Upper lobe of left lung (tissue), 6 donors: ENCODE data around the gene RASSF7. TPM values are rescaled to one million over a fixed set of nuclear protein-coding genes. Genes with fewer than 3 reads are reported as not detected.

ENCODE experiments used
- ATAC-seq, 2 donors: fragments of 200-7000 bp; cut with Tn5 transposase; one replicate each; pipeline ENCODE4 v1.9.1; 2022; ENCODE audit warnings: mild to moderate bottlenecking in 2 of 2, moderate library complexity in 2 of 2; ENCODE audit not compliant: low FRiP score in 2 of 2
- DNase-seq, 2 donors: peaks; one replicate each; pipeline ENCODE4 v3.0.0-alpha.2; 2019 to 2020
- H3K27ac ChIP-seq, 4 donors: fragments of 200-600 bp; sonication (generic); one replicate each; pipeline ENCODE4 v1.5.1; 2016 to 2019
- H3K27me3 ChIP-seq, 4 donors: fragments of 200-600 bp; sonication (generic); one replicate each; pipeline ENCODE4 v1.5.1; 2017 to 2019
- H3K36me3 ChIP-seq, 4 donors: fragments of 200-600 bp; sonication (generic); one replicate each; pipeline ENCODE4 v1.5.1; 2016 to 2019
- H3K4me1 ChIP-seq, 4 donors: fragments of 200-600 bp; sonication (generic); one replicate each; pipeline ENCODE4 v1.5.1; 2018 to 2019
- H3K4me3 ChIP-seq, 4 donors: fragments of 200-600 bp; sonication (generic); one replicate each; pipeline ENCODE4 v1.5.1; 2017 to 2019; ENCODE audit warnings: mild to moderate bottlenecking in 2 of 4, moderate library complexity in 1 of 4
- H3K9me3 ChIP-seq, 4 donors: fragments of 200-600 bp; sonication (generic); one replicate each; pipeline ENCODE4 v1.5.1; 2018 to 2019
- EP300 ChIP-seq, 4 donors: sonication (generic); formaldehyde crosslinking; IDR thresholded peaks; one replicate each; pipeline ENCODE4 v1.5.1; 2017; ENCODE audit warnings: antibody characterized with exemption in 4 of 4, control low read depth in 2 of 4
- POLR2A ChIP-seq, 4 donors: fragments of 450-650 bp; IDR thresholded peaks; one replicate each; pipeline ENCODE4 v1.5.1; 2016 to 2017; ENCODE audit warnings: antibody characterized with exemption in 4 of 4, mild to moderate bottlenecking in 2 of 4
- POLR2AphosphoS5 ChIP-seq, 2 donors: sonication (generic); formaldehyde crosslinking; IDR thresholded peaks; one replicate each; pipeline ENCODE4 v1.5.1; 2017; ENCODE audit warnings: antibody characterized with exemption in 2 of 2
- WGBS, 2 donors: methylation state at CpG; one replicate each; pipeline ENCODE4 v1.1.5; 2017 to 2018; 5-methylcytosine and 5-hydroxymethylcytosine counted together
- total RNA-seq, 6 donors: library from RNA; depleted of rRNA in 4 of 6; stranded (reverse); fragments of >200 nt in 4 of 6; gene quantifications; one replicate each; pipeline versions ENCODE4 v1.1.0 to v1.2.1, GENCODE V29; 2016 to 2021
- TF ChIP-seq, protein P1 (sequence below), 6 experiments: fragments of 450-650 bp in 4 of 6; fragments of 200-600 bp in 2 of 6; sonication (generic) in 2 of 6; IDR thresholded peaks; one replicate each; pipeline ENCODE4 v1.5.1; 2016 to 2019; ENCODE audit warnings: antibody characterized with exemption in 6 of 6
- donor health status: DM: no; HTN: no; CAD: no; lungs with moderate emphysema.
- donor health status: DM: no; HTN: yes; CAD: no; lungs with severe emphysema.

Gene RASSF7
- total RNA-seq, 6 donors from 2014 or later, result 80.2 to 222 (median 129) TPM

DNA sequence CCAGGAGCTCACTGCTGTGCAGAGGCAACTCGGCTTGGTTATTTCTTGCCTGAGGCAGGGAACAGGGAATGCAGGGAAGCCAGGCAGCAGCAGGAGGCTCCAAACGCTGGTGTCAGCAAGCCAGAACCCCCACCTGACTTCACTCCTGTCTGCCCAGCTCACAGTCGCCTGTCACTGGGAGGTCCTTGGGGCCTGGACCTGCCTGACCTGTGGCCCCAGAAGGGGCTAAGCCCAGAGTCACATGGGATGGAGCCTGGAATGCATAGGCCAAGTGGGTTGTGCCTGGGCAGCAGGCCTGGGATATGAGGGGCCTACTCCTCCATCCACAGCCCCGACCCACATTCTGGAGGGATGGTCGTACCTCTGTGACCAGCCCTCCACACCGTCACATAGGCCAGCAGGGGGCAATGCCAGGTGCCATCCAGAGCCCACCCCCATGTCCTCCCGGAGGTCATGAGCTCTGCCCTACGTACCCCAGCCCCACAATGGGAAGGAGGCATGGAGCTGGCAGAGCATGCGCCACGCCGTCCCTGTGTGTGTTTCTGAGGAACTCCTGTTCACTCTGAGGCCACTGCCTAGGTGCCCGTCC lies 5.2 kb downstream of the RASSF7 start:
- DNase-seq (peak in 1 of 2 donors; percentile 61), ATAC-seq (no peak)
- no peak overlapping the region for H3K4me3 ChIP-seq
- no peaks in the 10 kb centered on the region for H3K27me3 ChIP-seq
- WGBS, 2 donors, result 86 to 87% methylated on average over 9 to 12 of the region's 12 CpGs
- TF ChIP-seq EP300 (IDR thresholded peaks at IDR 0.05) (no peak), POLR2AphosphoS5 (IDR thresholded peaks at IDR 0.05) (no peak), POLR2A (IDR thresholded peaks at IDR 0.05) (no peak)
- TF ChIP-seq, protein P1, sequence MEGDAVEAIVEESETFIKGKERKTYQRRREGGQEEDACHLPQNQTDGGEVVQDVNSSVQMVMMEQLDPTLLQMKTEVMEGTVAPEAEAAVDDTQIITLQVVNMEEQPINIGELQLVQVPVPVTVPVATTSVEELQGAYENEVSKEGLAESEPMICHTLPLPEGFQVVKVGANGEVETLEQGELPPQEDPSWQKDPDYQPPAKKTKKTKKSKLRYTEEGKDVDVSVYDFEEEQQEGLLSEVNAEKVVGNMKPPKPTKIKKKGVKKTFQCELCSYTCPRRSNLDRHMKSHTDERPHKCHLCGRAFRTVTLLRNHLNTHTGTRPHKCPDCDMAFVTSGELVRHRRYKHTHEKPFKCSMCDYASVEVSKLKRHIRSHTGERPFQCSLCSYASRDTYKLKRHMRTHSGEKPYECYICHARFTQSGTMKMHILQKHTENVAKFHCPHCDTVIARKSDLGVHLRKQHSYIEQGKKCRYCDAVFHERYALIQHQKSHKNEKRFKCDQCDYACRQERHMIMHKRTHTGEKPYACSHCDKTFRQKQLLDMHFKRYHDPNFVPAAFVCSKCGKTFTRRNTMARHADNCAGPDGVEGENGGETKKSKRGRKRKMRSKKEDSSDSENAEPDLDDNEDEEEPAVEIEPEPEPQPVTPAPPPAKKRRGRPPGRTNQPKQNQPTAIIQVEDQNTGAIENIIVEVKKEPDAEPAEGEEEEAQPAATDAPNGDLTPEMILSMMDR (IDR thresholded peaks at IDR 0.05), result no peak
- peaks cover 0 to 14% (median 0%) of the 10 kb centered on the region in 4 donors for H3K36me3 ChIP-seq
- H3K9me3 ChIP-seq, result no peaks in the 10 kb centered on the region
- peak overlapping the region in 1 of 4 donors; percentile 48 for H3K27ac ChIP-seq
- H3K4me1 ChIP-seq, result peaks cover 26 to 64% (median 45%) of the 10 kb centered on the region in 4 donors

DNA sequence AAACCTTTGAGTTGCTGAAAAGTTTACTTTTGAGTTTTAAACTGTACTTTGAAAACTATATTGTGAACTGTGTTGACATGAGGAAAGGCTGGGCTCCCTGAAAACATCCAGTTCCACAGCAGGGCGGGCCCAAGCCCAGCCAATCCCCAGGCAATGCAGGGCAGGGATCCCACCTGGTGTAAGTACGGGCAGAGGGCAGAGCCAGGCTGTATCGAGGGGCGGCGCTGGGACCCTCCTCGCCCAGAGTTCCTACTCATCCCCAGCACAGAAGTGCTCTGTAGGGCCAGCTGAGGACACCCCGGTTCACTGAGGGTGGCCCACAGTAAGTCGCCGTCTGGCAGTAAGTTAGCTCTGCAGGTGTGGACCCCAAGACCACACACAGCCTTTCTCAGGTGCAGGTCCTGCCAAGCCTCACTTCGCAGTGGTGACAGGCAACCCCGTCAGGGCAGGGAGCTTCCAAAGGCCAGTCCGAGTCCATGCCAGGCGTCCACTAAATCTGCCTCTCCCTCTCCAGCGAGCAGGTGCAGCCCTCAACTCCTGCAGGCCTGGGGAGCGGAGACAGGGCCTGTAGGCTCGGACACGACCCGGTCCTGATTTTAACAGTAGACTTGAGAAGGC lies 6.3 kb downstream of the RASSF7 start:
- peak in 1 of 4 donors; percentile 34 for TF ChIP-seq POLR2A (IDR thresholded peaks at IDR 0.05)
- TF ChIP-seq EP300 (IDR thresholded peaks at IDR 0.05), result no peak
- TF ChIP-seq POLR2AphosphoS5 (IDR thresholded peaks at IDR 0.05), result no peak
- TF ChIP-seq, protein P1 (IDR thresholded peaks at IDR 0.05), result no peak
- WGBS, 2 donors, result 75 to 85% methylated on average over 8 to 18 of the region's 18 CpGs
- Histone ChIP-seq H3K36me3 (peaks cover 0 to 14% (median 0%) of the 10 kb centered on the region in 4 donors), H3K4me1 (peaks cover 18 to 53% (median 37%) of the 10 kb centered on the region in 4 donors), H3K9me3 (no peaks in the 10 kb centered on the region), H3K27ac (peak overlapping the region; percentile 67 to 88 (median 76)), H3K27me3 (no peaks in the 10 kb centered on the region), H3K4me3 (peak overlapping the region in 3 of 4 donors; percentile 58 to 79 (median 74))
- peak in 1 of 2 donors; percentile 78 for DNase-seq
- no peak for ATAC-seq

DNA sequence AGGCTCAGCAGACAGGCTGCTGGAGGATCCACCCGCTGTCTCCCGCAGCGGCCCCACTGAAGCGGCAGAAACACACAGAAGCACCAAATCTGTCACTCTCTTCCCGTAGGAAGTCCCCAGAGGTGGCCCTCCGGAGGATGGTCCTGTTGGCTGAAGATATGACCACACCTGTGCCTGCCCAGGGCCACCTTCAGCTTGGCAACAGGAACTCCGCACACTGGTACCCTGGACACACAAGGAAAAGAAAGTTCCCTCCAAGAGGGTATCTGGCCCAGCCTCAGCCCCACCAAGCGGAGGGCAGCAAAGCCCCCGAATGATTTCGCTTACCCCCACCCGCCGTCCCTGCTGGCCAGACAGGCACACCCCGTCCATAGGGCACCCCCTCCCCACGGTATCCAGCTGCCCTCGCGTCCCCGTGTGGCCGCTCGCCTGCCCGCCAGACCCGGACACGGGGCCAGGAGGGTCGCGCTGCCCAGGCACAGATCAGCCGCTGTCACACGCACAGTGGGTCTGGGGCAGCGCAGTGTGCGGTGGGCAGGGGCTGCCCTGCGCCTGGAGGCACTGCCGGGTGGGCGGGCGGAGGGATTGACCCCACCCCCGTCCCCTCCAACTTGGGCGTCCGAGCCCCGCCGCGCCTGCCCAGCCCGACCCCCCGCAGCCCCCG lies 7.0 kb downstream of the RASSF7 start:
- Histone ChIP-seq H3K27me3 (no peaks in the 10 kb centered on the region), H3K4me3 (peak overlapping the region; percentile 33 to 79 (median 66)), H3K36me3 (peaks cover 0 to 12% (median 0%) of the 10 kb centered on the region in 4 donors), H3K27ac (peak overlapping the region; percentile 67 to 88 (median 76)), H3K4me1 (peaks cover 18 to 47% (median 31%) of the 10 kb centered on the region in 4 donors), H3K9me3 (no peaks in the 10 kb centered on the region)
- TF ChIP-seq POLR2AphosphoS5 (IDR thresholded peaks at IDR 0.05) (no peak), EP300 (IDR thresholded peaks at IDR 0.05) (no peak), POLR2A (IDR thresholded peaks at IDR 0.05) (no peak)
- TF ChIP-seq, protein P1 (IDR thresholded peaks at IDR 0.05), result no peak
- 57 to 66% methylated on average over 3 to 13 of the region's 41 CpGs for WGBS, 2 donors
- ATAC-seq, result peak in 1 of 2 donors; percentile 9
- no peak for DNase-seq

DNA sequence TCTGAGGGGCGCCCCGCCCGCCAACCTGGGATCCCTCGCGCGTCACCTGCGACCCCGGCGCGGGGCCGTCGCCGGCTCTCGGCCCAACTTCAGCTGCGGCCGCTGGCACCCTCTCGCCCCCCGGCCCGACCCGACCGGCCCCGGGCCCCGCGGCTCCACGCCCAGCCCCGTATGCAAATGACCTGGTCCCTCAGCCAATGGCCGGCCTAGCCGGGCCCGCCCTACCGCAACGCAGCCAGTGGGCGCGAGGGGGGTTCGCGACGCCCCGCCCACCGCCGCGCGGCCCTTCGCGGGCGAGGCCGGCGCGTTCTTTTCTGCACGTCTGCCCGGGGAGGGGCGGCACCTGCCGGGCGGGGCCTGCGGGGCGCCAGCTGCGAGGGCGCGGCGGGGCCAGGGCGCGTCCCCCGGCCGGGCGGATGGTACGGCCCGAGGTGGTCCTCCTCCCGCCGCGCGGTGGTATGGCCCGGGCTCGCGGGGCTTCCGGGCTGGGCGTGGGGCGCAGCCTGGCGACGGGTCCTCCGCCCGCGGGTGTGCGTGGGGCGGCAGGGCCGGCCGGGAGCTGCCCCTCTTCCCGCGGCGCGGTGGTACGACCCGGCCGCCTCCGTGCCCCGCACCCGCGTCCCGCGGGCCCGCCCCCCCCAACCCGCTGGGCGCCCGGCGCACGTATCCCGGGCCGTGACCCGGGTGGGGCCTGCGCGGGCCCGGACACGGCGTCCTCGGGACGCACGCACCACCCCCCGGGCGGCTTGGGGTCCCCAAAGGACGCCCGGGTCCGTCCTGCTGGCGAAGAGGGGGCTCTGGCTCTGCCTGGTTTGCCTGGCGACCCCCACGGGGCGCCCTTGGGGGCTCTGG lies 7.8 kb downstream of the RASSF7 start:
- DNase-seq (peak; percentile 95 to 99), ATAC-seq (peak; percentile 93 to 95)
- Histone ChIP-seq H3K9me3 (no peaks in the 10 kb centered on the region), H3K27ac (peak overlapping the region; percentile 83 to 88 (median 84)), H3K36me3 (peaks cover 0 to 5% (median 0%) of the 10 kb centered on the region in 4 donors), H3K4me3 (peak overlapping the region; percentile 58 to 79 (median 76)), H3K27me3 (no peaks in the 10 kb centered on the region), H3K4me1 (peaks cover 16 to 40% (median 30%) of the 10 kb centered on the region in 4 donors)
- WGBS, 2 donors, result 6% methylated on average over 21 of the region's 123 CpGs; no CpG with 5 or more reads in 1 of the 2 donors
- TF ChIP-seq, protein P1 (IDR thresholded peaks at IDR 0.05), result peak in 4 of 6 experiments; percentile 28 to 47 (median 34)
- TF ChIP-seq POLR2AphosphoS5 (IDR thresholded peaks at IDR 0.05) (peak; percentile 11 to 36), POLR2A (IDR thresholded peaks at IDR 0.05) (peak in 2 of 4 donors; percentile 59 to 78), EP300 (IDR thresholded peaks at IDR 0.05) (no peak)
